Heart right ventricle (tissue), 16 donors: ENCODE results near the gene ATG7. TPM values are rescaled to one million over a fixed set of nuclear protein-coding genes. Genes with fewer than 3 reads are reported as not detected.

Experiments used
- ATAC-seq, 8 donors: fragments of 200-7000 bp; cut with Tn5 transposase; one replicate each; pipeline ENCODE4 v1.9.1; 2020; ENCODE audit warnings: mild to moderate bottlenecking in 8 of 8, moderate library complexity in 8 of 8, moderate number of reproducible peaks in 1 of 8
- DNase-seq, 2 donors: peaks; one replicate each; pipeline ENCODE4 v3.0.0-alpha.2; 2020
- H3K27ac ChIP-seq, 10 donors: fragments of 200-600 bp; sonication (generic) in 2 of 10; one replicate each; pipeline versions ENCODE4 v1.5.0 to v1.8.0; 2020 to 2022; ENCODE audit warnings: mild to moderate bottlenecking in 3 of 10
- H3K27me3 ChIP-seq, 7 donors: fragments of 200-600 bp; one replicate each; pipeline ENCODE4 v1.8.0; 2021 to 2022; ENCODE audit warnings: mild to moderate bottlenecking in 2 of 7
- H3K36me3 ChIP-seq, 9 donors: fragments of 200-600 bp; sonication (generic) in 1 of 9; one replicate each; pipeline versions ENCODE4 v1.5.0 to v1.8.0; 2020 to 2022; ENCODE audit warnings: mild to moderate bottlenecking in 2 of 9
- H3K4me1 ChIP-seq, 9 donors: fragments of 200-600 bp; sonication (generic) in 1 of 9; one replicate each; pipeline versions ENCODE4 v1.5.0 to v1.8.0; 2020 to 2022; ENCODE audit warnings: mild to moderate bottlenecking in 4 of 9
- H3K4me3 ChIP-seq, 10 donors: fragments of 200-600 bp; sonication (generic) in 2 of 10; one replicate each; pipeline versions ENCODE4 v1.5.0 to v1.8.0; 2020 to 2022; ENCODE audit warnings: mild to moderate bottlenecking in 7 of 10, moderate library complexity in 2 of 10
- H3K9me3 ChIP-seq, 11 donors: fragments of 200-600 bp in 10 of 11; sonication (generic) in 2 of 11; one replicate each; pipeline versions ENCODE4 v1.5.0 to v1.8.0; 2013 to 2022; ENCODE audit warnings: mild to moderate bottlenecking in 2 of 11, control low read depth in 1 of 11, moderate library complexity in 1 of 11
- CTCF ChIP-seq, 9 donors: fragments of 200-600 bp; sonication (generic) in 2 of 9; IDR thresholded peaks; one replicate each; pipeline versions ENCODE4 v1.5.0 to v1.8.0; 2021 to 2022; ENCODE audit warnings: antibody characterized with exemption in 9 of 9, mild to moderate bottlenecking in 5 of 9, moderate library complexity in 1 of 9
- WGBS, 2 donors: extraction: QIAGEN DNeasy Blood & Tissue Kit; methylation state at CpG; one replicate each; pipeline ENCODE4 v1.1.7; 2013; ENCODE audit warnings: inconsistent platforms in 1 of 2; 5-methylcytosine and 5-hydroxymethylcytosine counted together
- intact Hi-C, 10 donors: fragments of 100-400 bp; cut with DNase I; formaldehyde crosslinking; loops; one replicate each; pipeline versions ENCODE4 v1.11.1 to v1.14.2; 2022
- polyA plus RNA-seq, 2 donors: library from polyadenylated mRNA; stranded (reverse); fragments of 200-250 nt; gene quantifications; one replicate each; pipeline ENCODE4 v1.2.3, GENCODE V29; 2013
- total RNA-seq, 10 donors: library from RNA; stranded (reverse); fragmentation: NEBNext Ultra II Directional in 3 of 10; extraction: Animal tissue kit (Norgen Biotek cat#: 25700) in 3 of 10; gene quantifications; one replicate each; pipeline versions ENCODE4 v1.2.1 to v1.2.4, GENCODE V29; 2021 to 2023
- donor health status: Arrhythmogenic right ventricular cardiomyopathy.
- donor health status: ischemic (EF 13 %, LVEDD 7.1; RV severe dilation, severe dysfunction).
- donor health status: healthy with polysubstance abuse.
- donor health status: DM: no; HTN: yes; CAD: no.
- donor health status: DM: no; HTN: no; CAD: no.
- donor health status: ischemic (EF 25% LVEDD 6.9; RV normal size, moderate dysfunction).
- donor health status: ischemic (EF 25% LVEDD 5.7; RV mildly dilated, moderate dysfunction).
- donor health status: healthy.
- donor health status: DM: yes; HTN: yes; CAD: no.
- donor health status: Ischemic cardiomyopathy.
- donor health status: ischemic (EF 35%, LVEDD 5.7; RV mildly dilated, moderate dysfunction).
- donor health status: nonischemic (EF 11% LVEDD 7.7; RV severe dilation, severe dysfunction).
- donor health status: DM: yes; HTN: yes; CAD: no.
- donor health status: PGD.
- donor health status: ischemic (EF 29% LVEDD 5.4; RV normal size, mild dysfunction).
- donor health status: nonischemic (EF 23%, LVEDD 6.1; RV moderate dilation, normal function).

Gene ATG7
- total and polyA plus RNA-seq, 12 donors: 5.3 to 24.1 (median 16.8) TPM

GRCh38 chr3:11385891-11386290 lies 113.7 kb downstream of the ATG7 start:
- DNase-seq: no peak
- TF ChIP-seq CTCF (IDR thresholded peaks at IDR 0.05): no peak
- H3K27me3 ChIP-seq: no peaks in the 10 kb centered on the region
- ATAC-seq: peak in 5 of 8 donors; percentile 53 to 64 (median 63)
- H3K4me3 ChIP-seq: no peak overlapping the region
- peaks cover 0 to 46% (median 0%) of the 10 kb centered on the region in 9 donors for H3K36me3 ChIP-seq
- H3K9me3 ChIP-seq: no peaks in the 10 kb centered on the region
- peaks cover 4 to 36% (median 27%) of the 10 kb centered on the region in 9 donors for H3K4me1 ChIP-seq
- WGBS, 2 donors: 42 to 67% methylated on average over 4 of the region's 4 CpGs
- H3K27ac ChIP-seq: peak overlapping the region in 2 of 10 donors; percentile 9 to 48
- intact Hi-C loops: loop anchor here in 1 of 10 donors (10.0 kb wide), 1 partner anchor 169 kb away; no protein-coding TSS in a partner anchor

GRCh38 chr3:11386465-11387113 lies 114.4 kb downstream of the ATG7 start:
- TF ChIP-seq CTCF (IDR thresholded peaks at IDR 0.05): no peak
- Histone ChIP-seq H3K4me3 (no peak overlapping the region), H3K36me3 (peaks cover 0 to 39% (median 0%) of the 10 kb centered on the region in 9 donors), H3K9me3 (no peaks in the 10 kb centered on the region), H3K27ac (peak overlapping the region in 2 of 10 donors; percentile 9 to 48), H3K27me3 (no peaks in the 10 kb centered on the region), H3K4me1 (peaks cover 10 to 43% (median 34%) of the 10 kb centered on the region in 9 donors)
- 48 to 58% methylated on average over 2 of the region's 2 CpGs for WGBS, 2 donors
- intact Hi-C loops: loop anchor here in 1 of 10 donors (10.0 kb wide), 1 partner anchor 168 kb away; no protein-coding TSS in a partner anchor
- ATAC-seq (peak in 1 of 8 donors; percentile 45), DNase-seq (peak in 1 of 2 donors; percentile 23)

GRCh38 chr3:11389386-11390268 lies 117.4 kb downstream of the ATG7 start:
- Histone ChIP-seq H3K27me3 (no peaks in the 10 kb centered on the region), H3K4me1 (peaks cover 14 to 52% (median 46%) of the 10 kb centered on the region in 9 donors), H3K4me3 (no peak overlapping the region), H3K36me3 (peaks cover 0 to 14% (median 0%) of the 10 kb centered on the region in 9 donors), H3K9me3 (no peaks in the 10 kb centered on the region), H3K27ac (peak overlapping the region in 1 of 10 donors; percentile 50)
- 92 to 94% methylated on average over 10 of the region's 10 CpGs for WGBS, 2 donors
- intact Hi-C loops: loop anchor here in 2 of 10 donors (5.0 to 10.0 kb wide), 3 partner anchors 125 to 253 kb away; partner anchors contain the start of gene VGLL4 (in 1 of the 2)
- ATAC-seq (no peak), DNase-seq (no peak)
- TF ChIP-seq CTCF (IDR thresholded peaks at IDR 0.05): no peak
